Activated CD4-positive, alpha-beta T cell treated with anti-CD3 and anti-CD28 coated beads for 24 hours (primary cell): ENCODE measurements around the gene MRPL54.

Source experiments
- DNase-seq, 2 donors: peaks; one replicate each; pipeline ENCODE4 v3.0.0-alpha.2; 2020; ENCODE audit warnings: low read depth in 2 of 2

Gene MRPL54

DNA sequence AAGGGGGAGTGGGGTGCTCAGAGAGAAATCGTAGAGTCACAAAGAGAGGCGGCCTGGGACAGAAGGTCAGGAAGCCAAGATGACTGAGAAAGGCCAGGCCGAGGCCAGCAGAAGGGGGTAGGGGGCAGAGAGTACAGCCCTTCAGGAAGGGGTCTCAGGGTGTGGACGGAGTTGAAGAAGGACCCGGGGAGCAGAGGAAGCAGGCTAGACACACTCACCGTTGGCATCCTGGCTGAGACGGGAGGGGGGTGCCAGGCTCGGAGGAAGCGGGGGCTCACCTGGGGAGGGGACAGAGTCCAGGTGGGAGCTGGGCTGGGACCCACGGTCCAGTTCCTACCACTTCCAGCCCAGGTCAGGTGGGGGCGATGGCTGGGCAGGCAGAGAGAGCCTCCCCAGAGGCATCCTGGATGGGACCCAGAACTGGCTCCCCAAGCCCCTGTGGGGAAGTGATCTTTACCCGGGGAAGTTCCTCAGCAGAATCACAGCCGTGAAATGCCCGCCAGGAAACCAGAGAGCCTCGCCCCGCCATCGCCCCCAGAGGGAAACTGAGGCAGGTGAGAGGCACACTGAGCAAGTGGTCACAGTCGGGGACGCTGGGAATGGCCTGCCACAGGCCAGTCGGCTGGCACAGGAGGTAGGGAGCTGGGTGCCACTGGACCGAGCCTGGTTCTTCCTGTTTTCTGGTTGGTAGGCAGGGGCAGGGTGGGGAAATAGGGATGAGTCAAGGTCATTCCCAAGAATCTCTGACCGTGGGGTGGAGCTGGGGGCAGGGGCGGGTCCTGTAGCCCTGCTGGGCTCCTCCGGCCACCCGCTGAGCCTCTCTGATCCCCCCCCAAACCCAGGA is 22.3 kb downstream of the MRPL54 start:
- no peak for DNase-seq

DNA sequence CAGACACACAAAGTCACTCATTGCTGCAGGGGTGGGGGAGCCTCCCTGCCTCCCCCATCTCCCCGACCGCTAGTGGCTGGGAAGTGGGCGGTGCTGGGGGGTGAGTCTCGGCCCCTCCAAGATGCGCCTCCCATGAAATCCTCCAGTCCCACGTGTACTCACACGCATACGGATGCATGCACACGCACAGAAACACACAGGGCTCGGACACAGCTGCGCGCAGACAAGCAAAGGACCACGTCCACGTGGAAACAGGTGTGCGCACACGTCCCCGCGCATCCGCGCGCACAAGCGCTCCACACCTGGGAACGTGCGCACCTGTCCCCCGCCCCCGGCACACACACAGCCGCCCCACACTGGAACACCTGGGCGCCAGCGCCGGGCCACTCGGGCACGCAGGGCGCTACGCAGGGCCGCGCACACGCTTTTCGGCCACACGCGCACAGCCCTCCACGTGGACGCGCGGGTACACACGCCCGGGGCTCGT is 23.0 kb downstream of the MRPL54 start:
- no peak for DNase-seq

DNA sequence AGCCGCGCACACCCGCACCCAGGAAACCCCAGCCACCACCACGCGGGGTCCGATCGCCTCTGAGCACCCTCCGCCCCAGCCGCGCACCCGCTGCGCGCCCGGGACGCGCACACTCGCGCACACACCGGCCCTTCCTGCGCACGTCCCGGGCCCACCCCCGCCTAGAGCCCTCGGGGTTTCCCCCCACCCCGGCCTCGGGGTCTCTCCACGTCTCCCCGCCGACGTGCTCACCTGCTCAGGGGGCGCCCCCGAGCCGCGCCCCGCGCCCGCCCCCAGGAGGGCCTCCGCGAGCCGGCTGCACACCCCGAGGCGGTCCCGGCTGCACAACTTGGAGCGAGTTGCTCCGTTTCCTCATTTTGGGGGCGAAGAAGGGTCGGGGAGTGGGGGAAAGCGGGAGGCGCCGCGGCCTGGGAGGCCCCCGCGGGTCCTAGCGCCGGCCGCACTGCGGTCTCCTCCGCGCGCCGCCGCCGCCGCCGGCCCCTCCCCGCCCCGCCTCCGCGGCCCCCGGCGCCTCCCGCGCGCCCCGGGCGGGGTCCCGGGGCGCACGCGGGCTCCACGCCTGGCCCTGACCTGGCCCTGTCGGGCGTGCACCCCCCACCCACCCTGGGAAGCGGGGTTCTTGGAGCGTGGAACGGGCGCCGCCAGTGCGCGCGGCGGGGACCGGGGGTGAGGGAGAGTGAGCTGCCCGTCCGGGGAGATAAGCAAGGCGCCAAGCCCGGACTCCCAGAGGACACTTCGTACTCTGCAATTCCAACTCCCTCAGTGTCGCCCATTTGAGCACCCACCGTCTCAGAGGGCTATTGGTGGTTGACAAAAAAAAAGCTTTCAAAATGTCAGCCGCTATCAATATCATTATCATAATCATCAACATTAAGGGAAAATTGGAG is 23.7 kb downstream of the MRPL54 start, which contains the start of gene MATK:
TSS of gene MATK (minus strand) at position 444 of the 887 bp plus-strand sequence. CDS start 1,246 bp downstream, outside the sequence.
- DNase-seq, result peak in 1 of 2 donors; percentile 21

DNA sequence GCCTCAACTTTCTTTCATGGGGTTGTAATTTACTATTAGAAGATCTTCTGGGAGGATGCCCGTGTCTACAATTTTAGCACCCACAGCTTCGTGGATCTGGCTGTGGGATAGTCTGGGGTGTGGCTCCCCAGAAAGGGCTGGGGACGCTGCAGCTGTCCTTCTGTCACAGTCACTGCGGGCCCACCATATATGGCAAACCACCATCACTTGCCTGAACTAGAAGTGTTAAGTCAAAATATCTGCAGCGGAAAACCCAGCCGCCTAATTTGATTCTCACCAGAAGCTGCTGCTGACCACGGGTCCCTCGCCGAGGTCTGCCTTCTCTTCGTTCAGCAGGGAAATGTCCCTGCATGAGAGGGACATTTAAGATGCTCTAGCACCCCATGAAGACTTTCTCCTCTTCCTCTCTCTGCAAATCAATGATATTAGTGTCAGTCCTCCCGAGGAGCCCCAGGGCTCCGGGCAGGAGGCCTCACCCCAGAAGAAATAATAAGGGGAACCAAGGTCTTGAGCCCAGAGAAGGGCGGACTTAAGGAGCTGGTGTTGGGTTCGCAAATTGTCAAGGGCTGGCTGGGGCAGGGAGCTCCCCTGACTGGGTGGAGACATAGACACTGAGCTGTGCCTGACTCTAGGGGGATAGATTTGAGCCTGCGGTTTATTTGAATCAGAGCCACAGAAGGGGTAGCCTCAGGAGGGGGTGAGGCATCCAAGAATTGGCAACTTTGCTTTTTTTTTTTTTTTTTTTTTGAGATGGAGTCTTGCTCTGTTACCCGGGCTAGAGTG is 26.7 kb downstream of the MRPL54 start:
- no peak for DNase-seq

DNA sequence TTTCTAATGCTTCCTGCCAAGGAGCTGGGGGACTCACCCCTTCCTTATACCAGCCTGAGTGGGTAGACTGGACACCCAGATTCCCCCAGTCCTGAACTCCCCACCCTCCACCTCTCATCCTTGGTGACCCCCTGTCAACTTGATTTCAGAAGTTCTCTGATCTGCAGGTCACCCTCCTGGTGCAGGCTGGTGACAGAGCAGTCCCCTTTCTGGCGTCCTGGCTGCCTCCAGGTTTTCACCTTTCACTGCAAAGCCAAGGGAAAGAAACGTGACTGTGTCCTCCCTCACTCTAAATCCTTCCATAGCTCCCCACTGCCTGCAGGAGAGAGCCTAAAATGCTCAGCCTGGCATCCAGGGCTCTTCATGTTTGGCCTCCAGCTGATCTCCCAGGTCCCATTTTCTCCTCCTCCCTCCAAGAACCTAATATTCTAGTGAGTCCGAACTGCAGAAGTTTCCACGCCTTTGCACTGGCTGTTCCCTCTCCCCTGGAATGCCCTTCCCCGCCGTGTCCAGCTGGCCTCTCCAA is 27.8 kb downstream of the MRPL54 start:
- no peak for DNase-seq

DNA sequence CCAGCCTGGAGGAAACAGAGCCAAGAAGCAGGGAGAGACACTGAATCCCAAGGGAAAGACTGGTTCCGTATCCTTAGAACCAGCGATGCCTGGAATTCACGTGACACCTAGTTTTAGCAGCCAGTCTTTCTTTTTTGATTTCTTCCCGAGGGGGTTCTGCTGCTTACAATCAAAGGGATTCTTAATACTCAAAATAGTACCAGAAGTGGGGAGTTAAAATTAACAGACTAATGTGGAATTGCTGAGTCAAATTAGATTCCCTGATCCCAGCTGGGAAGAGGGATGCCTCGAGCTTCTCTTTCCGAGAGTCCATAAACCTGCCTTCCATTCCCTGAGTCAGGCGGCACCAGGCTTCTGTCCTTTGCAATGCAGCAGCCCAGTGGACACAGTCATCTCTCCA is 28.5 kb downstream of the MRPL54 start:
- DNase-seq, result no peak

DNA sequence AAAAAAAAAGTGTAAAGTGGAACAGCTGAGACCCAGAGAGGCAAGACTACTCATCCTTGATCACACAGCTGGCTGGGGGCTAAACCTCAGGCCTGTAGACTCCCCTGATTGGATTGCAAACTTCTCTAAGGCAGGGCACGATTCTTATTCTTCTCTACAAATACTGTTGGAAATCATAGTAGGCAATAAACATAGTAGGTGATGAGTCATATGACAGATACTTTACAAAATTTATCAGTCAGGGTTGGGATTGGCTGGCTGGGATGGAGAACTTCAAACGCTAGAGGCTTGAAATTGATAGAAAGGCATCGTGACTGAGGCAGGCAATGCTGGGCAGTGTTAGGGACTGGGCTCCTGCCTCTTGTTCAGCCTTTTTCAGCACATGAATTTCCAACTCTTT is 29.6 kb downstream of the MRPL54 start:
- DNase-seq, result no peak

DNA sequence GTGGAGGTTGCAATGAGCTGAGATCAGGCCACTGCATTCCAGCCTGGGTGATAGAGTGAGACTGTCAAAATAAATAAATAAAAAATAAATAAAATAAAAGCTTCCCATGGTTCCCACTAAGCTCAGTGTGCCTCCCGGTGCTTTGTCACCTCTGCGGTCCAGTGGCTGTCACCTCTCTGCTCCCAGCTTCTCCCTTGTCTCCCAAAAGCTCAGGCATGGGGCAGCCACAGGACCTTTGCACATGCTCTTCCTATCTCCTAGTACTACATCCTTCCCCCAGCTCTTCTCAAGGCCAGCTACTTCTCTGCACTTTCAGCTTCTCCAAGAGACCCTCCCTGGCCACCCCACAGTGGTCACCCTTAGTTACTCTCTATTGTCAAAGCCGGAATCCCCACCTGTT is 31.3 kb downstream of the MRPL54 start:
- no peak for DNase-seq

DNA sequence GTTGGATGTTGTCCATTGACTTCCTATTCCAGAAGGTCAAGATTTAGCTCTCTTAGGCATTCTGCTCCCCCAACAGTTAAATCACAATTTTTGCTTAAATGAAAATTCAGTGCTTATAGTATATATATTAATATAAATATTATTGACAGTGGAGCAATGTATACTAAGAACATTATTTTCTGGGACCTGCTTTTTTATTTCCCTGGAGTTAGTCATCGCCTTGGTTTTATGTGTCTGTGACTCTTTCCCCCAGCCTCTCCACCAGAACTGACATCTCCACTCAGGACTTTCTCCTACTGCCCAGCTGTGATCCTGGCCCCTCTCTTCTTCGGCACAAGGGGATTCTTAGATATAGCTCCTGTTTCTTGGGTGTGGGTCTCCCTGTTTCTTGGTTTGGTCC is 33.9 kb downstream of the MRPL54 start:
- no peak for DNase-seq

DNA sequence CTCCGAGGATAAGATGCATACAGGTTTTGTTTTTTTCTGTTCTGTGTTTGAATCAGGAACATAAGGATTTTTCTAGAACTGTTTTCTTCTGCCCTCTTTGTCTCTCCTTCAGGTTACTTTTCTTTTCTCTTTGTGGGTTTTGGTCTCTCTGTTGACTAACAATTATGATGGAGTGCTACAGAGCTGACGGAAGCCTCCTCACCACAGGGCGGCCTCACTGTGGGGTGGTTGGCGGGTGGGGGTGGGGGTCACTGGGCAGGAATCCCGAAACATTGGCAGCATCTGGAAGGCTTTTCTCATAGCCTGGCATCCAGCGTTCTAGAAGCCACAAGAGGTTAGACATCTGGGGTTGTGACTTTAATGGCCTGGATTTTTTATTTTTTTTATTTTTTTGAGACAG is 35.7 kb downstream of the MRPL54 start:
- DNase-seq, result no peak

DNA sequence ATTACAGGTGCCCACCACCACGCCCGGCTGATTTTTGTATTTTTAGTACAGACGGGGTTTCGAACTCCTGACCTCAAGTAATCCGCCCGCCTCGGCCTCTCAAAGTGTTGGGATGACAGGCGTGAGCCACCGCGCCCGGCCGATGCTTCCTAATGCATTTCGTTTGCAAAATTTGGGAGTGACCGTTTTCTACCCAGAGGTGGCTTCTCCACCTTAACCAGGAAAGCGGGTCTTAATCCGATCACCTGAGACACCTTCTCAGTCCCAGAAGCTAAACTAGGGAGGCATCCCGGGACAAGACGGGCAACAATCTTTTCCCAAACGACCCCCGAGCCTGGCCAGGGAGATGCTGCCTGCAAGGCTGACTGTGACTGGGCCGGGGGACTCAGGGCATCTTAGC is 38.5 kb downstream of the MRPL54 start:
- DNase-seq, result no peak

DNA sequence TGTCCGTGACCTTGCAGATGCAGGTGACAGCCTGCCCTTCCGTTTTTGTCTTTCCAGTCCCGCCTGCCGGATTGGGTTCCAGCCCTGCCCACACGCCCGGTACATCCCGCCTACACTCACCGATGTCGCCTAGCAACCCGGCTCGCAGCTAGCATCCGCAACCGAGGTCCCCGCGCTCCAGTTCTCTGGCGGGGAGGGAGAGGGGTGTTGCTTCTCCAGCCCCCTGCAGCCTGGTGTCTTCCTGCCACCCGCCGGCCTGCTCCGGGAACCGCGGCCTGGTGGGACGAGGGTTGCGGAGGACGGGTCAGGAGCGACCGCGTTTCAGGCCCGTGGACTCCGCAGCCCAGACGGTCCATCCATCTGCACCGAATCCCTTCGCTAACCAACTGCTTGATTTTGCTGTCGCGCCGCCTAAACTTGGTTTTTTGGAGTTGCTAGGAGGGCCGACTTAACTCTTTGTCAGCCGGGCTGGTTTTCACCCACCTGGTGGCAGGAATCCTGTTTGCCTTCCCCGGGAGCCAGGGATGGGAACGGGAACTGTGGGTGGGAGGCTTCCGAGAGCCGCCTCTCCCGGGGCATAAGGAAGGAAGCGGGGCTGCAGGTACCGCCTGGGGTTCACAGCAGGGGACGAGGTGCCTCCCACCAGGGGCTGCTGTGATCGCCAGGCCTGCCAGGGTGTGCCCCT is 39.1 kb downstream of the MRPL54 start:
- DNase-seq, result peak in 1 of 2 donors; percentile 59

DNA sequence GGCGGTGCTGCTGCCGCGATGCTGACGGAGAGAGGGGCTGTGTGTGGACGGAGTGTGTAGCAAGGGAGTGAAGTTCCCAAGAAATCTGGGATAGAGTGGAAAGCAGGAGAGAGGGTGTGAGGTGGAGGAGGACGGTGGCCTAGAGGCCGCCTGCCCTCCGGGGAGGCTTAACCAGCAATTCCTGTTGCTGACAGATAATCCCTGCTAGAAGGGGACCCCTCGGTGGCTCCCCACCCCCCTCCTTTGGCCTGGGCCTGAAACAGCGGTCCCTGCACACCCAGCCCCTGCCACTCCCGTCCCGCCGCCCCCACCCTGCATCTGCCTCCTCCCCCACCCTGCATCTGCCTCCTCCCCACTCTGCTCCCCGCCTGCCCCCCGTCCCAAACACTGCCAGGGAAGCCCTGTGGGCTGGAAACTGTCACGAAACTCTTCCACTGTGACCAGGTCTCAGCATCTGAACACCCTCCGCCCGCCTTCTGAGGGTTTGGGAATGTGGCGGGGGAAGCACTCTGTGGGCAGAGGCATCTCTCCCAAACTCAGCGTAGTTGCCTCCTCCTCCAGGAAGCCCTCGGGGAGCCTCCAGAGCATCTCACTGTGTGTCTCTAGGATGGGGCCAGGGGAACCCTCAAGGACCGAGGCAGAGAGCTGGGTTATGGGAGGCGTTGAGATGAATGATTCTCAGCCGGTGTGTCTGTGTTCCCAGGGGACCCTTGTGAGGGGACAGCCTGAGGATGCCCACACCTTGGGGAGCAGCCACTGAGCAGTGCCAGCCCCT is 40.8 kb downstream of the MRPL54 start:
- no peak for DNase-seq

DNA sequence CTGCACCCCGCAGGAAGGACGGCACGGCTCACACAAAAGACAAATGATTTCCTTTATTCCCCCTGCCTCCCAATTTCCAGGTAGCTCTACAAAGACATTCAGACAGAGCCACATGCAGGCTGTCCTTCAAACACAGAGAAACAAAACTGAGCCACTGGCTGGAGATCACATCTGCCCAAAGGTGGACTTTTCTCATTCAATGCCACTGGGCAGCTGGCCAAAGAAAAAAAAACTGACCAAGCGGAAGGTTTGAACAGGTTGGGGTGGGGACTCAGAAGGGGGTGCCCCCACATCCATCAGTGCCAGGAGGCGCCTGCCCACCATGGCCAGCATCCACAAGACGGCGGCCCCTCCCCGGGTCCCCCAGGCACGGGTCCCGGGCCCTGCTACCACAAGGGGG is 41.5 kb downstream of the MRPL54 start:
- no peak for DNase-seq

DNA sequence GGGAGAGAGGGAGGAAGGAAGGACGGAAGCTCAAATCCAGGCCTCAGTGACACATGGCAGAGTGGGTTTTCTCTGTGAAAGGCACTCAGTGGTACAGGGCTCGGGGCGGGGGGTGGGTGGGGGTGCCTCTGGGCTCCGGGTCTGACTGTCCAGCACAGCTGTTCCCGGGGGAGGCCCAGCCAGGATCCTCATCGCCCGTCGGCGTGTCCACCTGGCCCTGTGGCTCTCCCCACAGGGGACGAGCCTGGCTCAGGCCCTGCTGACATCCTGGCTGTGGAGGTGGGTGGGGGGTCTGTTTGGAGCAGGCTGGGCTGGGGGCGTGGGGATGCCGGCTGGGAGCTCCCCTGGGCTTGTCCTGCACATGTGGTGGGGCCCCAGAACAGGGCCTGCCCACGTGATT is 41.9 kb downstream of the MRPL54 start:
- DNase-seq, result no peak

DNA sequence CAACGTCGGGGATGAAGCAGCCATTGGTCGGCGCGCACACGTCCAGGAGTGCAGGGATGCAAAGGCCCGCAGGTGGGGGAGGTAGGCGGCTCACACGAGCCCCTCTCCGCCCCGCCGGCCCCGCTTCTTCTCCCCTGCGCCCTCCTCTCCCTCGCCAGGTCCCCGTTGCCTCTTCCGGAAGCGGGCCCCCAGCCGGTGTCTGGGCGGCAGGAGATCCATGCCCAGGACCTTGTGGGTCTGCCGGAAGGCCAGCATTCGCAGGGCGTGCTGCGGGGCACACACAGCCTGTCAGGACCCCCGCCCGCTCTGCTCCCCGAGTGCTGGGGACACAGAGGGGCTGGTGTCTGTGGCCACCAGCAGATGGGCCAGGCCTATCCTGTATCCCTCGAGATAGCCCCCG is 43.4 kb downstream of the MRPL54 start:
- DNase-seq, result no peak

DNA sequence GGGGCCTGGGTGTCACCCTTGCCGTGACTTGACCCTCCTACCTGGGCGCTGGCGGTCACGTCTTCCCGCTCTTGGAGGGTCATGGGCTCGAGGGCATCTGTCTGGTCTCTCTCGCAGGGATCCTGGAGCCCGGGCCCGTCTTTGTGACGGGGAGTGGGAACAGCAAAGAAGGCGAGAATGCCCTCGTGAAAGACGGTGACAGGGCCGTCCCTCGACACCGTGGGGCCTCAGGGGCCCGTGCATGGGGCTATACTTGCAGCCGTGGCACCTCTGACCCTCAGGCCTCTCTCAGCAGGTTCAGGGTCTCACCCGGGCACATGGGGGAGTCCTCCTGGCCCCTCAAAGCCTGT is 44.6 kb downstream of the MRPL54 start:
- no peak for DNase-seq

DNA sequence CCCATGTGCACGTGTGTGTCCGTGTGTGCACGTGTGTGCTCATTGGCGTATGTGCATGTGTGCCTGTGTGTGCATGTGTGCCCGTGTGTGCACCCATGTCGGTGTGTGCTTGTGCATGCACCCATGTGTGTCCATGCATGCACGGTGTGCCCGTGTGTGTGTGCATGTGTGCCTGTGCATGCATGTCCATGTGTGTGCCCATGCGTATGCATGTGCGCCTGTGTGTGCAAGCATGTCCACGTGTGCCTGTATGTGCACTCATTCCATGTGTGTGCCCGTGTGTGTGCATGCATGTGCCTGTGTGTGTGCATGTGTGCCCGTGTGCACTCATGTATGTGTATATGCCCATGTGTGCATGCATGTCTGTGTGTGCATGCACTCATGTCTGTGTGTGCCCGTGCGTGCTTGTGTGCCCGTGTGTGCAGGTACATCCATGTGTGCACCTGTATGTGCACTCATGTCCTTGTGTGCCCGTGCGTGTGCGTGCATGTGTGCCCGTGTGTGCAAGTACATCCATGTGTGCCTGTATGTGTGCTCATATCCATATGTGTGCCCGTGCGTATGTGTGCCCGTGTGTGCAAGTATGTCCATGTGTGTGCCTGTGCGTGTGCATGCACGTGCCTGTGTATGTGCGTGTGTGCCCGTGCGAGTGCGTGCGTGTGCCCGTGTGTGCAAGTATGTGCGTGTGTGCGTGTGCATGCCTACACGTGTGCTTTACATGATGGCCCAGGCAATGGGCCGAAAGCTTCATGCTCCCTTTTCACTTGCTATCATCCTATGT is 45.3 kb downstream of the MRPL54 start:
- no peak for DNase-seq

DNA sequence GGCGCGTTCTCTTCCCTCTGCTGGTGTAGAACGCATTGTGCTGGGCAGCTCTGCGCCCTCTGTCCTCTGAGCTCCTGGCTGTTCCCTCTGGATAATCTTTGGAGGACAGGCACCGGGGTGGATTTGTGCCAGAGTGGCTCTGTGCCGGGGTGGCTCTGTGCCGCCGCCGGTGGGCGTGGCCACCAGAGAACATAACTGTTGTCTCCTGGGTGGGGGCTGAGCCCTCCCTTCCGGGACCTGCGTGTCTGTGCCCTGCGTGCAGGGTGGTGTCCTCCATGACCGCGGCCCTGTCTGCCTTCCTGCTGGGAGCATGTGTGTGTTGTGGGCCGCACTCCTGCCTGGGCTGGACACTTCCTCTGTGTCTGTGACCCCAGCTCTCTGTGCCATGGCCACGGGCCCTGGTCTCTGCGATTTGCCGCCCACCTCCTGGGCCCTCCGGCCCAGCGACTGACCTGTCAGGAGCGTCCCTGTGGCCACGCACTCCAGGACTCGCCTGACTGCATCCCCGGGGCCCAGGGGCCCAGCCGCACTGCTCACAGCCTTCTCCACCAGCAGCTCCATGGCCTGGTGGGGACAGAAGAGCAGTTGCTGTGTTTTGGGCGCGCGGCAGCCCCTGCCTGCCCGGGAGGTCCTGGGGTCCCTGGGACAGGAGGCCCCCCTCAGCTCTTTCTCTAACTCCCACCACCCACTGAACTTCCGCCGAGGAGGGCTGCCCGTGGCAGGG is 46.1 kb downstream of the MRPL54 start:
- no peak for DNase-seq
